Measurements from ENCODE around the gene UGT2B17. TPM values are rescaled to one million over a fixed set of nuclear protein-coding genes. Genes with fewer than 3 reads are reported as not detected.

UGT2B17 gene
- total and polyA plus RNA-seq, 2 donors (not counting 3 experiments of a cell fraction or from before 2014, with no cell fraction given): not detected

DNA sequence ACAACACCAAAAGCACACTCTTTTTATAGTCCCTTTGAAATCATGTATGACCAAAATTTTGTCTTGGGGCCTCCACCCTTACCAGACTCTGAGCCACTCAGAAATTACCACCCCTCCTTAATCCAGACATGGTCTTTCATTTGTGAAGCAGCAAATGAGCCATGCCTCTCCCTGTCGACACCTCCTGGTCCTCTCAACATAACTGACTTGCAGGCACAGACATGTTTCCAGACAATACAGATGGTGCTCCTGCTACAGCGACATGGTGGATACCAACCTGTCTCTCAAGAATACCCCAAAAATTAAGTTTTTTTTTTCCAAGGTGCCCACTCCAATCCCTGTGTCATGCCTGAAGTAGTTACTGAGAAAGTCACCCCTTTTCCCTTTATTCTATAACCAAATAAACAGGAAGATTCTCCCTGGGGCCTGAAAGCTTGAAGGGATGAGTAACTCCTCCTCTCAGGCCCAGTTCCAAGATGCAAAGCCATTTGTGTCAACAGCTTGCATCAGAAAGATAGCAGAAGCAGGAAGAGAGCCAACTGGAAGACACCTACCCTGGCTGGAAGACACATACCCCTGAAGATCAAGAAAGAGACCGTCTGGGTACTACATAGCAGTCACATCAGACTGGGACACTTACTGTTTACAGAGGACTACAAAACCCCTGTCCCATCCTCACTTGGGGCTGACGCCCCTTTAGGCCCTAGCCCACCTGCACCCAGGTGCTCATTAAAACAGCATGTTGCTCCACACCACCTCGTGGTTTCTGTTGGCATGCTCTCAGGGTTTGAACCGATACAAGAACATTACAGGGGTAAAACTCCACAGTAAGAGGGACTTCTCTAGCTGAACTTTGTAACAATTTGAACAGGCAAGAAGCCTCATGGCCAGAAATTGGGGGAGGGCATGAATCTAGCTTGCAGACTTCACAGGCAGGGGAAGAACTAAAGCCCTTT is 5.5 kb upstream of the UGT2B17 start:
- Histone ChIP-seq H2AFZ (ENCODE audit: low read depth, low read length) (no peak overlapping the region), H3K27me3 (ENCODE audit: control insufficient read depth in 2 of 2, insufficient read depth in 2 of 2, low read length in 2 of 2) (no peaks in the 10 kb centered on the region), H3K4me3 (replicated peaks in 1 of 3; ENCODE audit: insufficient read depth in 1 of 3, low read depth in 1 of 3, low read length in 3 of 3) (no peak overlapping the region), H3K4me1 (ENCODE audit: control insufficient read depth, extremely low read depth, insufficient read depth, low read length) (no peaks in the 10 kb centered on the region), H3K27ac (ENCODE audit: insufficient read depth, low read depth, low read length) (no peak overlapping the region), H3K4me2 (ENCODE audit: insufficient read depth, low read length) (no peak overlapping the region), H3K79me2 (ENCODE audit: control insufficient read depth, insufficient read depth, low read length) (no peaks in the 10 kb centered on the region), H3K36me3 (ENCODE audit: control insufficient read depth in 2 of 2, extremely low read depth in 1 of 2, insufficient read depth in 2 of 2, low read length in 2 of 2) (no peaks in the 10 kb centered on the region), H4K20me1 (replicated peaks; ENCODE audit: control insufficient read depth, extremely low read depth, insufficient read depth, low read length) (no peaks in the 10 kb centered on the region), H3K9me3 (replicated peaks; ENCODE audit: control insufficient read depth, insufficient read depth, low read length) (peaks cover 5% of the 10 kb centered on the region), H3K9me1 (replicated peaks; ENCODE audit: control insufficient read depth, extremely low read depth, insufficient read depth, low read length) (no peaks in the 10 kb centered on the region), H3K9ac (replicated peaks; ENCODE audit: extremely low read depth, insufficient read depth, low read length) (no peak overlapping the region)
- DNase-seq (ENCODE audit: low read depth, low spot score) (no peak), FAIRE-seq (no peak)
- no TSS peak for BruUV-seq (replicated peaks)
- intact Hi-C loops (cut with micrococcal nuclease): no loop called here
- dilution Hi-C loops (cut with MboI; ENCODE audit: extremely low pct_ligation_motif_present, low sequenced_read_pairs): no loop called here
- ChIA-PET CTCF (no interaction called here), POLR2A (no interaction called here)
- TF ChIP-seq POLR2A (IDR thresholded peaks at IDR 0.05; ENCODE audit: low read depth, low read length) (no peak), POLR2AphosphoS5 (IDR thresholded peaks at IDR 0.05; ENCODE audit: insufficient read depth, low read depth, low read length) (no peak), GATA2 (IDR thresholded peaks at IDR 0.05; ENCODE audit: insufficient read depth, insufficient read length, low read depth, low read length) (no peak), EZH2 (IDR thresholded peaks at IDR 0.05; ENCODE audit: borderline replicate concordance, low read depth, low read length, severe bottlenecking) (no peak), JUN (IDR thresholded peaks at IDR 0.05; ENCODE audit: borderline replicate concordance, insufficient read depth, insufficient read length, low read depth) (no peak), MAX (IDR thresholded peaks at IDR 0.05; ENCODE audit: insufficient read depth, insufficient read length) (no peak), FOS (IDR thresholded peaks at IDR 0.05; ENCODE audit: borderline replicate concordance, insufficient read depth, low read length) (no peak), MYC (IDR thresholded peaks at IDR 0.05; ENCODE audit: low read depth, low read length) (no peak)
- TF ChIP-seq, protein P1, sequence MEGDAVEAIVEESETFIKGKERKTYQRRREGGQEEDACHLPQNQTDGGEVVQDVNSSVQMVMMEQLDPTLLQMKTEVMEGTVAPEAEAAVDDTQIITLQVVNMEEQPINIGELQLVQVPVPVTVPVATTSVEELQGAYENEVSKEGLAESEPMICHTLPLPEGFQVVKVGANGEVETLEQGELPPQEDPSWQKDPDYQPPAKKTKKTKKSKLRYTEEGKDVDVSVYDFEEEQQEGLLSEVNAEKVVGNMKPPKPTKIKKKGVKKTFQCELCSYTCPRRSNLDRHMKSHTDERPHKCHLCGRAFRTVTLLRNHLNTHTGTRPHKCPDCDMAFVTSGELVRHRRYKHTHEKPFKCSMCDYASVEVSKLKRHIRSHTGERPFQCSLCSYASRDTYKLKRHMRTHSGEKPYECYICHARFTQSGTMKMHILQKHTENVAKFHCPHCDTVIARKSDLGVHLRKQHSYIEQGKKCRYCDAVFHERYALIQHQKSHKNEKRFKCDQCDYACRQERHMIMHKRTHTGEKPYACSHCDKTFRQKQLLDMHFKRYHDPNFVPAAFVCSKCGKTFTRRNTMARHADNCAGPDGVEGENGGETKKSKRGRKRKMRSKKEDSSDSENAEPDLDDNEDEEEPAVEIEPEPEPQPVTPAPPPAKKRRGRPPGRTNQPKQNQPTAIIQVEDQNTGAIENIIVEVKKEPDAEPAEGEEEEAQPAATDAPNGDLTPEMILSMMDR (IDR thresholded peaks at IDR 0.05; ENCODE audit: extremely low read depth in 1 of 2, insufficient read depth in 1 of 2, low read depth in 1 of 2, low read length in 2 of 2): no peak

All from endothelial cell of umbilical vein (primary cell).